Measurements from ENCODE around the gene CHI3L1.

The CHI3L1 gene

DNA sequence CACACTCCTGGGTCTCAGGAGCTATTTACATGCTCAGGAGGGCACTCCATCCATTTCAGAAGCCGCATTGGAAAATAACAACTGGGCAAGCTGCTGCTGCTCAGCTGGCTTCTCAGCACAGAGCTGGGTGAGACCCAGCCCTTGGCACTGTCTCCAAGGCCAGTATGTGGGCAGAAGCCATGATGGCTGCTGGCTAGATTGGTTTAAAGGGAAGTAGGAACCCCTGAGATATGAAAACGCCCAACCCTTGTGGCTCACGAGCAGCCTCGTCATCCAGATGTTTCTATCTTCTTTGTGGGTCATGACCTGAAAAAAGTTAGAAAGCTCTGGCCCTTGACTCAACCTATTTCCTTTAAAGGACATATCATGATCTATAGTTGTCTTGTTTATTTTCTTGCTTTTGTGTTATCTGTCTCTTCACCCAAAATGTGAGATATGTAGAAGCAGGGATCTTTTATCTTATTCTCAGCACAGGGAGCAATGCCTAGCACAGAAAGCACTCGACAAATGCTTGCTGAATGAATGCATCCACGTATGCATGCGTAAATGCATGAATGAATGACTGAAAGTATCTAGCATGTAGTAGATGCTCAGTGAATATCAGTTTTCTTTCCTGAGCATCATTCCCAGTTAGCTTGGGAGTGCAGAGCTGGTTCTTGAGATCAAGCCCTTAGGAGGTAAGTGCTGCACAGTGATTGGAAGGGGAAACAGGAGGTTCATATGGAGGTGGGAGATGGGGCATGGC is 22.4 kb downstream of the CHI3L1 start:
- Histone ChIP-seq H3K4me1 (ENCODE audit: control insufficient read depth in 2 of 2, insufficient read depth in 2 of 2, low read length in 2 of 2) (no peaks in the 10 kb centered on the region), H3K9me3 (ENCODE audit: control insufficient read depth in 2 of 2, low read length in 2 of 2) (no peaks in the 10 kb centered on the region), H3K36me3 (ENCODE audit: control insufficient read depth in 2 of 2, insufficient read depth in 2 of 2, low read length in 2 of 2) (no peaks in the 10 kb centered on the region), H3K27ac (ENCODE audit: low read depth in 2 of 2, low read length in 2 of 2) (no peak overlapping the region), H3K9ac (ENCODE audit: low read depth in 1 of 2, low read length in 2 of 2) (no peak overlapping the region), H3K27me3 (ENCODE audit: control insufficient read depth in 2 of 2, insufficient read depth in 2 of 2, low read length in 2 of 2) (no peaks in the 10 kb centered on the region), H3K4me3 (ENCODE audit: low read length in 2 of 2) (no peak overlapping the region)

DNA sequence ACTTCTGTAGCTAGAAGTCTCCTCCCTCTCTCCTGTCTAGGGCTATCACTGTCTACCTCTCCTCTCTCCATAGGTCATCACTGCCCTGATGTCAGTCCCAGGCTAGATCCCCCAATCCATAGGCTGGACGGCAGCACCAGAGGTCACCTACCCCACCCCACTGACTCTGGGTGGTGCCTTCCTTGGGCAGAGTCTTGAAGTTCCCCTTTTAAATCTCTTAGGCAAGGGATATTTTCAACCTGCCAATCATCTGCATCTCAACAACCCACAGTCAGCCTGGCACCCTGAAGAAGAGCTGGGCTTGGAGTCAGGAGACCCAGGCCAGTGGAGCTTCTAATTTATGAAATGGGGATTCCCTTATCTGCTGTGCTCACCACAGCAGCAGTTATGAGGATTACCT is 24.1 kb downstream of the CHI3L1 start:
- H3K36me3 ChIP-seq (ENCODE audit: control insufficient read depth in 2 of 2, insufficient read depth in 2 of 2, low read length in 2 of 2) = no peaks in the 10 kb centered on the region
- H3K4me1 ChIP-seq (ENCODE audit: control insufficient read depth in 2 of 2, insufficient read depth in 2 of 2, low read length in 2 of 2) = no peaks in the 10 kb centered on the region
- H3K9me3 ChIP-seq (ENCODE audit: control insufficient read depth in 2 of 2, low read length in 2 of 2) = no peaks in the 10 kb centered on the region
- H3K27me3 ChIP-seq (ENCODE audit: control insufficient read depth in 2 of 2, insufficient read depth in 2 of 2, low read length in 2 of 2) = no peaks in the 10 kb centered on the region
- no peak overlapping the region for H3K27ac ChIP-seq (ENCODE audit: low read depth in 2 of 2, low read length in 2 of 2)
- H3K4me3 ChIP-seq (ENCODE audit: low read length in 2 of 2) = no peak overlapping the region
- H3K9ac ChIP-seq (ENCODE audit: low read depth in 1 of 2, low read length in 2 of 2) = no peak overlapping the region

DNA sequence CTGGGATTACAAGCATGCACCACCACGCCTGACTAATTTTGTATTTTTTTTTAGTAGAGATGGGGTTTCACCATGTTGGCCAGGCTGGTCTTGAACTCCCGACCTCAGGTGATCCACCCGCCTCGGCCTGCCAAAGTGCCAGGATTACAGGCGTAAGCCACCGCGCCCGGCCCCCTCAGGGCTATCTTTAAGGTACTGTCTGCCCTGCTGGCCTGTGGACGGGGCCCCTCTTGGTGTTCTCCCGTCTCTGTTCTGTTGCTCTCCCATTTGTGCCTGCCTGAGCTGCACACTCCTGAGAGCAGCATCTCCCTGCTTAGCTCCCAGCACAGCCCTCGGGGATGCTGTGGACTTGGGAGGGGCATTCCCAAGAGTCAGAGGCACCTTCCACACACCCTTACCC is 24.8 kb downstream of the CHI3L1 start:
- H3K9me3 ChIP-seq (ENCODE audit: control insufficient read depth in 2 of 2, low read length in 2 of 2) = no peaks in the 10 kb centered on the region

DNA sequence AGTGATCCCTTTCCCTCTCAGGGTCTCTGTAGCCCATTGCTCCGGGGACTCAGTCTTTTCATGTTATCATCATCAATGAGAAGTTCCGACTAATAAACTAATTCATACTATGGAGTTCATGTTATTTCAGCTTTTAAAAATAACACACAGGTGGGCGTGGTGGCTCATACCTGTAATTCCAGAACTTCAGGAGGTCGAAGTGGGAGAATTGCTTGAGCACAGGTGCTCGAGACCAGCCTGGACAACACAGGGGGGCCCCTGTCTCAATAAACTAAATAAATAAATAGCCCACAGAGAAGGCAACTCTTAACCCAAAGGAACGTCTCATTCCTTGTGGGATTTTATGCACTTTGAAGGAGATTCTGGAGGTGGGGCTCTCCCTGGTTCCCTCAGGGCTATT is 25.3 kb downstream of the CHI3L1 start:
- no peaks in the 10 kb centered on the region for H3K9me3 ChIP-seq (ENCODE audit: control insufficient read depth in 2 of 2, low read length in 2 of 2)
- no peak overlapping the region for H3K27ac ChIP-seq (ENCODE audit: low read depth in 2 of 2, low read length in 2 of 2)
- no peak overlapping the region for H3K9ac ChIP-seq (ENCODE audit: low read depth in 1 of 2, low read length in 2 of 2)
- no peaks in the 10 kb centered on the region for H3K27me3 ChIP-seq (ENCODE audit: control insufficient read depth in 2 of 2, insufficient read depth in 2 of 2, low read length in 2 of 2)
- no peak overlapping the region for H3K4me3 ChIP-seq (ENCODE audit: low read length in 2 of 2)
- no peaks in the 10 kb centered on the region for H3K36me3 ChIP-seq (ENCODE audit: control insufficient read depth in 2 of 2, insufficient read depth in 2 of 2, low read length in 2 of 2)
- H3K4me1 ChIP-seq (ENCODE audit: control insufficient read depth in 2 of 2, insufficient read depth in 2 of 2, low read length in 2 of 2) = peaks cover 0 to 3% of the 10 kb centered on the region in 2 donors

More for the DNA sequence above, 24.8 kb downstream of the CHI3L1 start:
- no peak overlapping the region for H3K27ac ChIP-seq (ENCODE audit: low read depth in 2 of 2, low read length in 2 of 2)
- H3K9ac ChIP-seq (ENCODE audit: low read depth in 1 of 2, low read length in 2 of 2) = no peak overlapping the region
- no peak overlapping the region for H3K4me3 ChIP-seq (ENCODE audit: low read length in 2 of 2)
- H3K27me3 ChIP-seq (ENCODE audit: control insufficient read depth in 2 of 2, insufficient read depth in 2 of 2, low read length in 2 of 2) = no peaks in the 10 kb centered on the region
- no peaks in the 10 kb centered on the region for H3K4me1 ChIP-seq (ENCODE audit: control insufficient read depth in 2 of 2, insufficient read depth in 2 of 2, low read length in 2 of 2)
- no peaks in the 10 kb centered on the region for H3K36me3 ChIP-seq (ENCODE audit: control insufficient read depth in 2 of 2, insufficient read depth in 2 of 2, low read length in 2 of 2)

DNA sequence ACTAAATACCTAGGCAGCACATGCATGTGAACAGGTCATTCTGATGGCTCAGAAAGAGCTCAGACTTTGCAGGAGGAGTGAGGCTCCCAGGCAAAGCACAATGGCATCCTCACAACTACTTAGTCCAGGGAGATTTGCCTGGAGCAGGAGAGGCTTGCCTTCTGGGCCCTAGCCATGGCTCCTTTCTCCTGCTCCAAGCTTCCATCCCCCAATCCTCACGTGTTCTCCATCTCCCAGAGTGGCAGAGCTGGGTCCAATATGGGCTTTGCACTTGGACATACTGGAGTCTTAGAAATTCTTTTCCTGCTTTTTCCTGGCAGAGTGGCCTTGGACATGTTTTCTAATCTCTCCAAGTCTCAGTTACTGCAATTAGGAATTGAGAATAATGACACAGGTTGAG is 26.7 kb downstream of the CHI3L1 start:
- H3K27ac ChIP-seq (ENCODE audit: low read depth in 2 of 2, low read length in 2 of 2) = no peak overlapping the region
- H3K4me3 ChIP-seq (ENCODE audit: low read length in 2 of 2) = no peak overlapping the region
- no peaks in the 10 kb centered on the region for H3K27me3 ChIP-seq (ENCODE audit: control insufficient read depth in 2 of 2, insufficient read depth in 2 of 2, low read length in 2 of 2)
- H3K9ac ChIP-seq (ENCODE audit: low read depth in 1 of 2, low read length in 2 of 2) = no peak overlapping the region
- H3K4me1 ChIP-seq (ENCODE audit: control insufficient read depth in 2 of 2, insufficient read depth in 2 of 2, low read length in 2 of 2) = peaks cover 0 to 4% of the 10 kb centered on the region in 2 donors
- no peaks in the 10 kb centered on the region for H3K9me3 ChIP-seq (ENCODE audit: control insufficient read depth in 2 of 2, low read length in 2 of 2)
- no peaks in the 10 kb centered on the region for H3K36me3 ChIP-seq (ENCODE audit: control insufficient read depth in 2 of 2, insufficient read depth in 2 of 2, low read length in 2 of 2)

DNA sequence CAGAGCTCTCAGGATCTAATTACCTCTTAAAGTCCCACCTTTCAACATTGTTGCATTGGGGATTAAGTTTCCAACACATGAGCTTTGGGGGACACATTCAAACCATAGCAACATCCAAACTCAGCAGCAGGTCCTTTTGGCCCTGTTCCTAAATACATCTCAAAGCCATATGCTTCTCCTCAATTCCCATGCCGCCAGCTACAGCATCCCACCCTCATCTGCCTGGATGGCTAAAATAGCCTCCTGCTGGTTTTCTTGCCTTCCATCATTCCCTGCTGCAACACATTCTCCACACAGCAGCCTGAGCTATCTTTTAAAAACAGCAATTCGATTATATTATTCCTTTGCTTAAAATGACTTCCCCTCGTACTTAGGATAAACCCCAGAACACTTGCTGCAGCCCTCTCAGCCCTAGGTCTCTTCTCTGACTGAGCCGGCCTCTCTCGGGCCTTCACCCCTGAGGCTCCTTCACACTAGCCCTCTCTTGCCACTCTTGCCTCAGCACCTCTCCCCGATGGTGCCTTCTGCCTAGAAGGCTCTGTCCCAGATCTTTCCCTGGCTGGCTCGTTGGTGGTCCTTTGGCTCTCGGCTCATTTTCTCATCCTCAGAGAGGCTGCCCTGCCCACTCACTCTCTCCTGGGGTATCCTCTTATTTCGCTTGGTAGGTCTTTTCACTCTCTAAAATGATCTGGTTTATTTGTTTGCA is 27.4 kb downstream of the CHI3L1 start:
- H3K27ac ChIP-seq (ENCODE audit: low read depth in 2 of 2, low read length in 2 of 2) = no peak overlapping the region
- no peak overlapping the region for H3K4me3 ChIP-seq (ENCODE audit: low read length in 2 of 2)
- no peaks in the 10 kb centered on the region for H3K27me3 ChIP-seq (ENCODE audit: control insufficient read depth in 2 of 2, insufficient read depth in 2 of 2, low read length in 2 of 2)
- no peaks in the 10 kb centered on the region for H3K36me3 ChIP-seq (ENCODE audit: control insufficient read depth in 2 of 2, insufficient read depth in 2 of 2, low read length in 2 of 2)
- H3K9me3 ChIP-seq (ENCODE audit: control insufficient read depth in 2 of 2, low read length in 2 of 2) = no peaks in the 10 kb centered on the region
- no peak overlapping the region for H3K9ac ChIP-seq (ENCODE audit: low read depth in 1 of 2, low read length in 2 of 2)
- H3K4me1 ChIP-seq (ENCODE audit: control insufficient read depth in 2 of 2, insufficient read depth in 2 of 2, low read length in 2 of 2) = peaks cover 0 to 4% of the 10 kb centered on the region in 2 donors

DNA sequence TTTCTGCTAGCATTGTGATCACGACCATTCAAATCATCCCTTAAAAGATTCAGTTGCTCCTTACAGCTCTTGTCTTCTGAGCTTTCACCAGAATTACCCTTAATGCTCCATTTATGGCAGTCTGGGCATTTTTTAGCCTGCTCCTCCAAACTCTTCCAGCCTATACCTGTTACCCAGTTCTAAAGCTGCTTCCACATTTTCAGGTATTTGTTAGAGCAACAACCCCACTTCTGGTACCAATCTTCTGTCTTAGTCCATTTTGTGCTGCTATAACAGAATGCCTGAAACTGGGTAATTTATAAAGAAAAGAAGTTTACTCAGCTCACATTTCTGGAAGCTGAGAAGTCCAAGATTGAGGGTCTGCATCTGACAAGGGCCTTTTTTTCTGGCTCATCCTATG is 28.1 kb downstream of the CHI3L1 start:
- no peaks in the 10 kb centered on the region for H3K9me3 ChIP-seq (ENCODE audit: control insufficient read depth in 2 of 2, low read length in 2 of 2)
- peaks cover 0 to 4% of the 10 kb centered on the region in 2 donors for H3K4me1 ChIP-seq (ENCODE audit: control insufficient read depth in 2 of 2, insufficient read depth in 2 of 2, low read length in 2 of 2)
- no peaks in the 10 kb centered on the region for H3K36me3 ChIP-seq (ENCODE audit: control insufficient read depth in 2 of 2, insufficient read depth in 2 of 2, low read length in 2 of 2)
- no peak overlapping the region for H3K27ac ChIP-seq (ENCODE audit: low read depth in 2 of 2, low read length in 2 of 2)
- H3K27me3 ChIP-seq (ENCODE audit: control insufficient read depth in 2 of 2, insufficient read depth in 2 of 2, low read length in 2 of 2) = no peaks in the 10 kb centered on the region
- H3K9ac ChIP-seq (ENCODE audit: low read depth in 1 of 2, low read length in 2 of 2) = no peak overlapping the region
- H3K4me3 ChIP-seq (ENCODE audit: low read length in 2 of 2) = no peak overlapping the region

DNA sequence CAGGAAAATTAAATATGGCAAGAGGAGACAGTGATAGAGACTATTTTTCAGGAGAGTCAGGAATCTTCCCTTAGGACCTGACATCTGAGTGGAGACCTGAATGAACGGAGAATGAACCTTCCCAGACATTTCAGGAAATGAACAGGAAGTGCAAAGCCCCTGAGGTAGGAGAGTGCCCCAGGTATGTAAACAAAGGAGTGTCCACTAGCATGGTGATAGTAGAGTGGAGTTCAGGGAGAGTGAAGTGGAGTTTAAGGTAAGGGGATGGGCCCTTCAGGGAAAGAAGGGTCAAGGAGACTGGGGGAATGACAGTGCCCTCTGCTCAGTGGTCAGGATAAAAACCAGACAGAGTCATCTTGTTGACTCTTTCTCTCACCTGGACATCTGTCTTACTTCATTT is 30.2 kb downstream of the CHI3L1 start:
- Histone ChIP-seq H3K4me3 (ENCODE audit: low read length in 2 of 2) (no peak overlapping the region), H3K27me3 (ENCODE audit: control insufficient read depth in 2 of 2, insufficient read depth in 2 of 2, low read length in 2 of 2) (no peaks in the 10 kb centered on the region), H3K9me3 (ENCODE audit: control insufficient read depth in 2 of 2, low read length in 2 of 2) (no peaks in the 10 kb centered on the region), H3K4me1 (ENCODE audit: control insufficient read depth in 2 of 2, insufficient read depth in 2 of 2, low read length in 2 of 2) (peaks cover 0 to 4% of the 10 kb centered on the region in 2 donors), H3K27ac (ENCODE audit: low read depth in 2 of 2, low read length in 2 of 2) (no peak overlapping the region), H3K9ac (ENCODE audit: low read depth in 1 of 2, low read length in 2 of 2) (no peak overlapping the region), H3K36me3 (ENCODE audit: control insufficient read depth in 2 of 2, insufficient read depth in 2 of 2, low read length in 2 of 2) (no peaks in the 10 kb centered on the region)

DNA sequence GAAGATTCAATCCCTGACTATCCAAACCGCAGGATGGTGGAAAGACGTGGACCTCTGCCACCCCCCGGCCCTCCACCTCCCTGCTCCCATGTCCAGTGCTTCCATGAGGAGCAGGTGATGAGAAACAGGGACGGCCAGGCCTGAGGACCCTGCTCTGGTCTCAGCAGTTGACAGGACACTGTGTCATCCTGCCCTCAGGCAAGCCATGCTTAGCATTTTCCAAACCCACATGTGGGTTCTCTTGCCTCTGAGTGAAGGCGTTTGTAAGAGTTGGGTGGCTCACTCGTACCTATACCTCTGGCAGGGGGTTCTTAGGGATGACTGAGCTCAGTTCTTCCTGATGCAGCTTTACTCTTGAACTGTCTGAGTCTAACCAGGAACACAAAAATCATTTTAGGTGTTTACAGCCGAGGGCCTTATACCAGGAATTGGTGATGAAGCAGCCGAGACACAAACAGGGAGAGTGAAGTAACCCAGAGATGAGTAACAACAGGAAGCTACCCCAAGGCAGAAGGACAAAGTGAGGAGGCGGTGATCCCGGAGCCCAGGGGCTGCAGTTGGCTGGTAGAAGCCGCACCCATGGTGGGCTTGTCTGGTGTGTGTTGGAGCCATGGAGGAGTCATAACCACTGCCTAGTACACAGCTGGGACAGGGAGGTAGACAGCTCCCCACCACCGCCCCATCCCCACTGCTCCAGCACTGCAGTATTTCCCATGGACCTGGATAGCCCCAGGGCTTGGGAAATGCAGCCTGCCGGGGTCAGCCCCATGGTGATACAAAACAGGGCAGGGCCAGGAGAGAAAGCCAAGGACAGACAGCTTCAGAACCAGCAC is 32.3 kb downstream of the CHI3L1 start:
- peaks cover 0 to 2% of the 10 kb centered on the region in 2 donors for H3K27me3 ChIP-seq (ENCODE audit: control insufficient read depth in 2 of 2, insufficient read depth in 2 of 2, low read length in 2 of 2)
- H3K4me3 ChIP-seq (ENCODE audit: low read length in 2 of 2) = no peak overlapping the region
- H3K36me3 ChIP-seq (ENCODE audit: control insufficient read depth in 2 of 2, insufficient read depth in 2 of 2, low read length in 2 of 2) = no peaks in the 10 kb centered on the region
- H3K9ac ChIP-seq (ENCODE audit: low read depth in 1 of 2, low read length in 2 of 2) = no peak overlapping the region
- peak overlapping the region in 1 of 2 donors; percentile 16 for H3K27ac ChIP-seq (ENCODE audit: low read depth in 2 of 2, low read length in 2 of 2)
- no peaks in the 10 kb centered on the region for H3K9me3 ChIP-seq (ENCODE audit: control insufficient read depth in 2 of 2, low read length in 2 of 2)
- H3K4me1 ChIP-seq (ENCODE audit: control insufficient read depth in 2 of 2, insufficient read depth in 2 of 2, low read length in 2 of 2) = peaks cover 0 to 4% of the 10 kb centered on the region in 2 donors

Measured in mucosa of rectum (tissue), 2 donors.